PC-9 (cell line): Measurements from ENCODE around the gene SERAC1. TPM values are rescaled to one million over a fixed set of nuclear protein-coding genes. Genes with fewer than 3 reads are reported as not detected.
"Not testable (repeated sequence)": the region's sequence is repeated elsewhere in the genome, so short reads cannot be mapped to it uniquely, and the experiment has no call there.

Experiments used
- BruUV-seq: library from RNA; stranded (reverse); fragments of 400-500 nt; replicated peaks from 2 replicates; lab custom pipeline; 2021; lab: Mats Ljungman, UMichigan
- CTCF ChIA-PET: fragments of 300-600 bp; sonication (Branson Sonifier 250); formaldehyde crosslinking; loops from one replicate; lab custom pipeline; 2022; ENCODE audit warnings: antibody characterized with exemption; lab: Charles Lee
- POLR2A ChIA-PET: fragments of 300-600 bp; sonication (Branson Sonifier 250); formaldehyde crosslinking; loops from one replicate; lab custom pipeline; 2022; ENCODE audit warnings: antibody characterized with exemption; ENCODE audit not compliant: unreplicated experiment; lab: Charles Lee
- DNase-seq, 2 experiments: peaks; one replicate each; pipeline versions ENCODE4 v3.0.0 to v3.0.0-alpha.2; 2015 to 2022; ENCODE audit warnings: mixed read lengths in 1 of 2
- H2AFZ ChIP-seq: fragments of 200-600 bp; sonication (generic); 2 replicates; pipeline ENCODE4 v1.8.1; 2017; ENCODE audit warnings: antibody characterized with exemption
- H3F3A ChIP-seq: fragments of 200-600 bp; sonication (generic); 2 replicates; pipeline ENCODE4 v1.8.1; 2017; ENCODE audit warnings: antibody characterized with exemption, mild to moderate bottlenecking, low read depth; ENCODE audit not compliant: insufficient read depth
- H3K27ac ChIP-seq: fragments of 200-600 bp; sonication (generic); 2 replicates; pipeline ENCODE4 v1.6.1; 2016; ENCODE audit warnings: mixed run types
- H3K27me3 ChIP-seq: fragments of 200-600 bp; sonication (generic); 2 replicates; pipeline ENCODE4 v1.6.1; 2016; ENCODE audit warnings: low read depth, mixed run types; ENCODE audit not compliant: insufficient read depth
- H3K36me3 ChIP-seq: fragments of 200-600 bp; sonication (generic); 2 replicates; pipeline ENCODE4 v1.6.1; 2016; ENCODE audit warnings: low read depth, mixed run types
- H3K4me1 ChIP-seq: fragments of 200-600 bp; sonication (generic); replicated peaks from 2 replicates; pipeline ENCODE4 v1.6.1; 2016; ENCODE audit warnings: mixed run types; ENCODE audit not compliant: insufficient read depth
- H3K4me2 ChIP-seq: fragments of 200-600 bp; sonication (generic); 2 replicates; pipeline ENCODE4 v1.6.1; 2017; ENCODE audit warnings: mixed run types
- H3K4me3 ChIP-seq: fragments of 200-600 bp; sonication (generic); 2 replicates; pipeline ENCODE4 v1.6.1; 2016; ENCODE audit warnings: mixed run types
- H3K79me2 ChIP-seq: fragments of 200-600 bp; sonication (generic); 2 replicates; pipeline ENCODE4 v1.6.1; 2017; ENCODE audit warnings: low read depth, mixed run types
- H3K9me2 ChIP-seq: fragments of 200-600 bp; sonication (generic); 2 replicates; pipeline ENCODE4 v1.8.1; 2017; ENCODE audit warnings: mild to moderate bottlenecking; ENCODE audit not compliant: insufficient read depth
- H3K9me3 ChIP-seq: fragments of 200-600 bp; sonication (generic); 2 replicates; pipeline ENCODE4 v1.8.1; 2016; ENCODE audit warnings: low read depth; ENCODE audit not compliant: insufficient read depth
- H4K20me1 ChIP-seq: fragments of 200-600 bp; sonication (generic); 2 replicates; pipeline ENCODE4 v1.8.1; 2017; ENCODE audit not compliant: insufficient read depth
- EZH2 ChIP-seq: fragments of 200-600 bp; sonication (generic); IDR thresholded peaks from 2 replicates; pipeline ENCODE4 v1.8.0; 2017; ENCODE audit warnings: antibody characterized with exemption, low read depth
- intact Hi-C: fragments of 100-400 bp; cut with micrococcal nuclease; formaldehyde crosslinking; loops from one replicate; pipeline ENCODE4 v1.10.0; 2022; ENCODE audit not compliant: unreplicated experiment
- total RNA-seq: library from RNA; stranded (reverse); gene quantifications from 2 replicates; pipeline ENCODE4 v1.2.3, GENCODE V29; 2021
- TF ChIP-seq, protein P1 (sequence below): fragments of 200-600 bp; sonication (generic); conservative IDR thresholded peaks from 2 replicates; pipeline ENCODE4 v1.6.1; 2017; ENCODE audit warnings: mixed run types, antibody characterized with exemption, mild to moderate bottlenecking, moderate library complexity

The SERAC1 gene
- total RNA-seq, 1 experiment from 2014 or later: 4.9 TPM

DNA sequence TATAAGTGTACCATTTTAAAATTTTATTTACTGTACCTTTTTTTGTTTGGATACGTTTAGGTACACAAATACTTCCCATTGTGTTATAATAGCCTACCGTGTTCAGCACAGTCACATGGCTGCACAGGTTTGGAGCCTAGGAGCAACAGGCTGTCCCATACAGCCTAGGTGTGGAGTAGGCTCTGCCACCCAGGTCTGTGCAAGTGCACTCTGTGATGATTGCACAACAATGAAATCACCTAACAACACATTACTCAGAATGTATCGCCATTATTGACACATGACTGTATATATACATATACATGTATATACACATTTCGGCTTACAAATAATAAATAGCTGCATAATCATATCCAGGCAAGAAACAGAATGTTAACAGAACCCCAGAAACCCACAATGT, 15.4 kb downstream of the SERAC1 start:
- no peak for DNase-seq
- POLR2A ChIA-PET: no interaction called here
- TF ChIP-seq, protein P1, sequence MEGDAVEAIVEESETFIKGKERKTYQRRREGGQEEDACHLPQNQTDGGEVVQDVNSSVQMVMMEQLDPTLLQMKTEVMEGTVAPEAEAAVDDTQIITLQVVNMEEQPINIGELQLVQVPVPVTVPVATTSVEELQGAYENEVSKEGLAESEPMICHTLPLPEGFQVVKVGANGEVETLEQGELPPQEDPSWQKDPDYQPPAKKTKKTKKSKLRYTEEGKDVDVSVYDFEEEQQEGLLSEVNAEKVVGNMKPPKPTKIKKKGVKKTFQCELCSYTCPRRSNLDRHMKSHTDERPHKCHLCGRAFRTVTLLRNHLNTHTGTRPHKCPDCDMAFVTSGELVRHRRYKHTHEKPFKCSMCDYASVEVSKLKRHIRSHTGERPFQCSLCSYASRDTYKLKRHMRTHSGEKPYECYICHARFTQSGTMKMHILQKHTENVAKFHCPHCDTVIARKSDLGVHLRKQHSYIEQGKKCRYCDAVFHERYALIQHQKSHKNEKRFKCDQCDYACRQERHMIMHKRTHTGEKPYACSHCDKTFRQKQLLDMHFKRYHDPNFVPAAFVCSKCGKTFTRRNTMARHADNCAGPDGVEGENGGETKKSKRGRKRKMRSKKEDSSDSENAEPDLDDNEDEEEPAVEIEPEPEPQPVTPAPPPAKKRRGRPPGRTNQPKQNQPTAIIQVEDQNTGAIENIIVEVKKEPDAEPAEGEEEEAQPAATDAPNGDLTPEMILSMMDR: no peak
- no peak for TF ChIP-seq EZH2
- no peaks in the 10 kb centered on the region; the same call in 1 of the 2 replicates for H3K36me3 ChIP-seq
- CTCF ChIA-PET: no interaction called here
- no peaks in the 10 kb centered on the region for H3K27me3 ChIP-seq
- no TSS peak for BruUV-seq
- H3K79me2 ChIP-seq: no peaks in the 10 kb centered on the region
- H3K4me1 ChIP-seq: no peaks in the 10 kb centered on the region
- H2AFZ ChIP-seq: no peak overlapping the region
- H3K4me3 ChIP-seq: no peak overlapping the region
- no peaks in the 10 kb centered on the region for H4K20me1 ChIP-seq
- no peak overlapping the region for H3K4me2 ChIP-seq
- no peaks in the 10 kb centered on the region for H3K9me3 ChIP-seq
- no peaks in the 10 kb centered on the region for H3F3A ChIP-seq
- intact Hi-C loops: no loop called here
- H3K27ac ChIP-seq: no peak overlapping the region
- no peaks in the 10 kb centered on the region for H3K9me2 ChIP-seq

DNA sequence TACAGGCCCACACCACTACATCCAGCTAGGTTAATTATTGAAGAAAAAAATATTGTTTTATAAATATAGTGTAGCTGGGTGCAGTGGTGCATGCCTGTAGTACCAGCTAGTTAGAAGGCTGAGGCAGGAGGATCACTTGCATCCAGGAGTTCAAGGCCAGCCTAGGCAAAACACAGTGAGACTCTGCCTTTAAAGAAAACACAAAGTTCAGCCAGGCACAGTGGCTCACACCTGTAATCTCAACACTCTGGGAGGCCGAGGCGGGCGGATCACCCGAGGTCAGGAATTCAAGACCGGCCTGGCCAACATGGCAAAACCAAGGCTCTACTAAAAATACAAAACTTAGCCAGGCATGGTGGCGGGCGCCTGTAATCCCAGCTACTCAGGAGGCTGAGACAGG, 16.0 kb downstream of the SERAC1 start:
- H3K36me3 ChIP-seq, H3K4me1 ChIP-seq, POLR2A ChIA-PET, H3K79me2 ChIP-seq, H3K4me3 ChIP-seq, DNase-seq, H4K20me1 ChIP-seq, H3K27ac ChIP-seq, H3K27me3 ChIP-seq, H2AFZ ChIP-seq, BruUV-seq, H3K9me2 ChIP-seq, H3K9me3 ChIP-seq, intact Hi-C loops, H3F3A ChIP-seq, CTCF ChIA-PET, H3K4me2 ChIP-seq: not testable (repeated sequence)

DNA sequence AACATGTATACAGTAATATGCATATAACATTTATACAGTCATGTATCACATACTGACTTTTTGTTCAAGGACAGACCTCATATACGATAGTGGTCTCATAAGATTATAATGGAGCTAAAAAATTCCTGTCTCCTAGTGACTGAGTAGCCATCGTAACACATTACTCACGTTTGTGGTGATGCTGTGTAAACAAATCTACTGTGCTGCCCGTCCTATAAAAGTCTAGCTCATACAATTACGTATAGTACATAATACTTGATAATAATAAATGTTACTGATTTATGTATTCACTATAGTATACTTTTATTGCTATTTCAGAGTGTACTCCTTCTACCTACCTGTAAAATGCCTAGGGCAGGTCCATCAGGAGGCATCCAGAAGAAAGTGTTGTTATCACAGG, 17.4 kb downstream of the SERAC1 start:
- H3K4me2 ChIP-seq: no peak overlapping the region

More for the DNA sequence above, 17.4 kb downstream of the SERAC1 start:
- no peaks in the 10 kb centered on the region; the same call in 1 of the 2 replicates for H3K36me3 ChIP-seq
- CTCF ChIA-PET: no interaction called here
- H3K4me1 ChIP-seq: no peaks in the 10 kb centered on the region
- H3K27me3 ChIP-seq: no peaks in the 10 kb centered on the region
- no peak overlapping the region for H2AFZ ChIP-seq
- BruUV-seq: no TSS peak
- DNase-seq: no peak
- no peaks in the 10 kb centered on the region for H3K9me2 ChIP-seq
- TF ChIP-seq, protein P1: no peak
- TF ChIP-seq EZH2: no peak
- no peaks in the 10 kb centered on the region for H3K79me2 ChIP-seq
- H3F3A ChIP-seq: no peaks in the 10 kb centered on the region
- no peak overlapping the region for H3K27ac ChIP-seq
- POLR2A ChIA-PET: interaction anchor here (0.7 kb wide), 2 partner anchors 240 to 243 kb away, joined by 3 to 6 read pairs; no protein-coding TSS in a partner anchor
- no peaks in the 10 kb centered on the region for H3K9me3 ChIP-seq
- intact Hi-C loops: no loop called here
- no peaks in the 10 kb centered on the region for H4K20me1 ChIP-seq
- no peak overlapping the region for H3K4me3 ChIP-seq
